Limb (tissue), 2 donors: ENCODE data around the gene AOPEP.
"Not testable (repeated sequence)": the region's sequence is repeated elsewhere in the genome, so short reads cannot be mapped to it uniquely, and the experiment has no call there.

ENCODE experiments used
- DNase-seq, 2 donors: peaks; one replicate each; pipeline ENCODE4 v3.0.0-alpha.2; 2016; ENCODE audit errors: extremely low spot score in 2 of 2

The AOPEP gene

DNA sequence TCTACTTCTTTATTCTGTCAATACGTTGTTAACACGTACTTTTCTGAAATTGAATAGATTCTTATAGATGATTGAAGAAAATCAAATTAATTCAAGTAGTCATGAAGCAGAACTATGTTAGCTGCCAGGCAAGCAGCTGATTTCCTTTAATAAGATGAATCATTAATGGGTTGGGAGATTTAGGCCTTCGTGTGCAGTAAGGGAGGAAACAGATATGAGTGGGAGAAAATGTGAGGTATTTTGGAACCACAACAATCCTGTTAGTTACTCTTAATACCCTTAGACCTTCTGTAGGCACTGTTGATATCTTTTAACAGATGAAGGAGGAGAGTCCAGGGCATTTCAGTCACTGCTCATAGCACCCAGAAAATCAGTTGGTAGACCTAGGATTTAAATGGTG lies 121.0 kb downstream of the AOPEP start:
- DNase-seq: no peak

DNA sequence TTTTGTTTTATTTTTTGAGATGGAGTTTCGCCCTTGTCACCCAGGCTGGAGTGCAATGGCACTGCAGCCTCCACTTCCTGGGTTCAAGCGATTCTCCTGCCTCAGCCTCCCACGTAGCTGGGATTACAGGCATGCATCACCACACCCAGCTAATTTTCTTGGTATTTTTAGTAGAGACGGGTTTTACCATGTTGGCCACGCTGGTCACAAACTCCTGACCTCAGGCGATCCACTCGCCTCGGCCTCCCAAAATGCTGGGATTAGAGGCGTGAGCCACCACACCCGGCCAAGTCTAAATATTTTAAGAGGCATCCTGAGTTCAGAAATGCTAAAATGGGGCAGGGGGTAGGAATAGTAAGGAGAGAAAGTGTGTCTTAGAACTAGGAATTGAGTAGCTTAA lies 122.3 kb downstream of the AOPEP start:
- not testable (repeated sequence) for DNase-seq

DNA sequence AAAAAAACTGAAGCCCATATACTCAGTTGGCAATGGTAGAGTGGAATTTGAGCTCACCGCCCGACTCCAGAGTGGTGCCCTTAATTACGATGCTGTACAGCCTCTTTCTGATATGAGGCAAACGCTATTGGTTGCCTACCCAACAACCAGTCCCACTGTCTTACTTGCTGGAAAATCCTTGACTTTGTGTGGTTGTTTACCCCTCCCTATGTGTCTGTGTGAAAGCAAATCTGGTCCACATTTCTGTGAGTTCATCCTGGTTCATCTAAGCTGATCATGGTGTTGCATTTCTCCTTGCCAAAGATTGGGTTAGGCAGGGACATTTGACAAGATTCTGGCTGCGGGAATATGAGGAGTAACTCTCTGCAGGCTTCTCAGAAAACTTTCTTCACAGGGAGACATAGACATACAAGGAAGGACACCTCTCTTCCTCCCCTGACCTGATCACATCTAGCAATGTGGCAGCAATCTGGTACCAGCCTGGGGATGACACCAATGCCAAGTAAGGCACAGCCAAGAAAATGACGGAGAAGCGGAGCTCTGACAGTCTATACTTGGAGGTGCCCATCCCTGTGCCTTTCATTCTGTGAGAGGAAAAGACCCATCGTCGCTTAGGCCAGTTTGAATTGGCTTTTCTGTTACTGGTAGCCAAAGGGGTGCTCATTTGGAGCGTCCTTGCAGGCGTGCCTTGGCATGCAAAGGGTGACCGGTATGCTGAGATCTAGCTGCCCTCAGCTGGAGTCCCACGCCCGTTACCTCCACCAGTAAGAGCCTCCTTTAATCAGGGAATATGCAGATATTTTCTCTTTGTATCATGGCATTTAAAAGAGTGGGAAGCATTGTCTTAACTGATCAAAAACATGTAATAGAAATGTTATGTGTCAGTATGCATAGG lies 124.3 kb downstream of the AOPEP start:
- DNase-seq: no peak

DNA sequence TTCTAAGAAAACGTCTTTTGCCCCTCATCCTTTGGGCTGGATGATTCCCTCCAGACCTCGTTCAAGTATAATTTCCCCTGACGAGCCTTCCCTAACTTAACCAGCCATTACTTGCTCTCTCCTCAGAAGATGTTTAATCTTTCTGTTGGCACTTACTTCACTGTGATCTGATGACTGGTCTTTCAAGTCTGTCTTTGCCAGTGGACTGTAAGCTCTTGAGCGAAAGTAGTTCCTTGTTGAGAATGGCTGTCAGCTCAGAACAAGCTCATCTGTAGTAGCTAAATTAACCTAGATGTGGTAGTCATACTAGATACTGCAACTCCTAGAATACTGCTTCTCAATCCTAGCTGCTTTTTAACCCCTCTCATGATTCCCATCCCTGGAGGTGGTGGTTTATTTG lies 125.0 kb downstream of the AOPEP start:
- DNase-seq: no peak

DNA sequence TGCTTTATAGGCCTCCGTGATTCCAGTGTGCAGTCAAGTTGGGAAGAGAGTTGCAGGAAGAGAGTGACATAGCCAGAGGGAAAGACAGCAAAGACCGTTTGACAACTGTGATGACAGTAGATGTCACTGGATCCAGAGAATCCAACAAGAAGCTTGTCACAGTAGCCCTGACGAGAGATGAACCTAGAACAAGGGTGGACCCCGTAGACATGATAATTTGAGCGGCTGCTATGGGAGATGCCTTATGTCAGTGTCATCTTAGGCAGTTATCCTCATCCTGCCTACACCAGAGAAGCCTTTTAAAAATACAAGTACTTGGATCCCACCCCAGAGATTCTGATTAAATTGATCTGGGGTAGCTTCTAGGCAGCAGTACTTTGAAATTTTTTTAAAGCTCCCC lies 125.4 kb downstream of the AOPEP start:
- DNase-seq: no peak

DNA sequence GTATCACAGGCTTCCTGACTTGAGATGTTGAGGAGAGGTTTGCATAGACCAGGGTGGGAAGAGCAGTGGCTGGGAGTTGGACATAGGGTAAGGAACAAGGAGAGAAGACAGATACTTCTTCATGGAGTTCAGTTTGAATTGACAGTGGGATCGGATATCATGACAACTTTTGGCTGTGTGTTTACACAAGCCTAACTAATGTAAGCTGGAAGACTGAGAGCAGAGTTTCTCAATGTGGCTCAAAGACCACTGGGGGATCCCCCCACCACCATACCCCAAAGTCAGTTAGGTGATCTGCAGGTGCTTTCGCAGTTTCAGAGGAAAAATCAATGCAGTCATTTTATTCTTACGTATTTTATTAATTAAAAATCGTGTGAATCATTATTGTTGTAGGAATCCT lies 125.9 kb downstream of the AOPEP start:
- no peak for DNase-seq

DNA sequence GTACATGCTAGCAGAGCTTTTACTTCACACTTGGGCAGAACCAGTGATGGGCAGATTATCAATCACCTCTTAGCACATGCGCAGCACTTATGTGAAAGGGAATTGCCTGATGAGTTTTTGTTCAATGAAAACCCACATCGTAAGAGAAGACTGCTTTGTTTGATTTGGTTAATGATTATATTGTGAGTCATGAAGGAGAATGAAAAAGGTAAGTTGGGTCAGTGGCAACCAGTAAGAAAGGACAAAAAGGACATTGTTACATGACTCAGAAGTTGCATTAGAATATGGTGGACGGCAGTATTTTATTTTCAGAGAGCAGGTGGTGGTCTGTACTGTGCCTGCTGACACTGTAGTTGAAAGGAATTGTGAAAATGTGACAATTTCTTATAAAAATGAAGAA lies 127.4 kb downstream of the AOPEP start:
- DNase-seq: no peak

DNA sequence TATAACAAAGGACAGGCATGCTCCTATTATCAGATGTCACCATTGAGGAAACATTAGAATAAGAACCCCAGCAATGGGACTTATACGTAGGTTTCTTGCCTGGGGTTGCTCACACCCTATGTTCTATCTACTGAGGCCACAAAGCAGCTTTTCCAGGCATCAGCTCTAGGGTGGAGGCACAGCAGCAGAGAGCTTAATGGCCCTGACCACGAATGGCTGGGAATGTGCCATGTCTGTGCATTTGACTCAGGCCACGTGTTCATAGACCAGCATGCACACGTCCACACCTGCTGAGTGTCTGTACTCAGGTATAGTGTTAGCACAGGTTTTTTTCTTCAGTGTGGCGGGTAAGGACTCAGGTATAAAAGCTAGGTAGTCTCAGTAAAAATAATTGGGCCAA lies 129.4 kb downstream of the AOPEP start:
- no peak for DNase-seq

DNA sequence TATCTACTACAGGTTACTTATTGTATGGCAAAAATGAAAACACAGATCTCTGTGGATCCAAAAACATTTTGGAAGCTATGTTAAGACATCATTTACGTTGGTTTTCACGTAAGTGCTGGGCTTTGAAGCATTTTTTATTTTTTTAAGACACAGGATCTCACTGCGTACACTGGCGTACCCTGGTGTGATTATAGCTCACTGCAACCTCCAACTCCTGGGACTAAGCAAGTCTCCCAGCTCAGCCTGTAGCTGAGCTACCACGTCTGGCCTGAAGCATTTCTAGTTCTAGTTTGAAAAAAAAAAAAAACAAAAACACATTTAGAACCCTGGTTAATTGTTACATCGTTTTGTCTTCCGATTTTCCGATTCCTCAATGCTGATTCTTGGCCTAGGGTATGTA lies 131.3 kb downstream of the AOPEP start:
- DNase-seq: no peak

DNA sequence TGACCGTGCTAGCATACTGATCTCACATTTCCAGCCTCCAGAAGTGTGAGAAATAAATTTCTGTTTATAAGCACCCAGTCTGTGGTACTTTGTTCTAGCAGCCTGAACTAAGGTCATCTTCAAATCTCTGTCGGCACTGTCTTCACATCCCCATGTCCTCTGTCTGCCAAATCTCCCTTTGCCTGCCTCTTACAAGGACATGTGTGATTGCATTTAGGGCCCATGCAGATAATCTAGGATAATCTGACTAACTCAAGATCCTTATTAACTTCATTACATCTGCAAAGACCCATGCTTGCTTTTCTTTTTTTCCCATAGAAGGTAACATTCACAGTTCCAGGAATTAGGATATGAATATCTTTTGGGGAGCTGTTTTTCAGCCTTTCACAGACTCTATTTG lies 132.7 kb downstream of the AOPEP start:
- no peak for DNase-seq

DNA sequence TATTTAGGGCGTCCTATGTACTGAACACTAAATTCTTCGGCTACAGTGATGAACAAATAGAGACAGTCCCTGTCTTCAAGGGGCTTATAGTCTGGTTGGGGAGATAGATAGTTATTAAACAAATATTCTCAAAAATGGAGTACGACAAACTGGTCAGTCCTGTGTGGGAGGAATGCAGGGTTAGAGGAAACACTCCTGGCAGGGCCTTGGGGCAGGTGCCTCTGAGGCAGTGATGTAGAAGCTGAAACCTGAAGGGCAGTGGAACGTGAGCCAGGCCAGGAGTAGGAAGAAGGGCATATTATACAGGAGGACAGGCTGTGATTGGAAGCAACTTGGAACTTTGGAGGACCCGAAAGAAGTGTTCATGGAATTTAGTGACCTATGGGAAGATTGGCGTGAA lies 133.4 kb downstream of the AOPEP start:
- DNase-seq: no peak

DNA sequence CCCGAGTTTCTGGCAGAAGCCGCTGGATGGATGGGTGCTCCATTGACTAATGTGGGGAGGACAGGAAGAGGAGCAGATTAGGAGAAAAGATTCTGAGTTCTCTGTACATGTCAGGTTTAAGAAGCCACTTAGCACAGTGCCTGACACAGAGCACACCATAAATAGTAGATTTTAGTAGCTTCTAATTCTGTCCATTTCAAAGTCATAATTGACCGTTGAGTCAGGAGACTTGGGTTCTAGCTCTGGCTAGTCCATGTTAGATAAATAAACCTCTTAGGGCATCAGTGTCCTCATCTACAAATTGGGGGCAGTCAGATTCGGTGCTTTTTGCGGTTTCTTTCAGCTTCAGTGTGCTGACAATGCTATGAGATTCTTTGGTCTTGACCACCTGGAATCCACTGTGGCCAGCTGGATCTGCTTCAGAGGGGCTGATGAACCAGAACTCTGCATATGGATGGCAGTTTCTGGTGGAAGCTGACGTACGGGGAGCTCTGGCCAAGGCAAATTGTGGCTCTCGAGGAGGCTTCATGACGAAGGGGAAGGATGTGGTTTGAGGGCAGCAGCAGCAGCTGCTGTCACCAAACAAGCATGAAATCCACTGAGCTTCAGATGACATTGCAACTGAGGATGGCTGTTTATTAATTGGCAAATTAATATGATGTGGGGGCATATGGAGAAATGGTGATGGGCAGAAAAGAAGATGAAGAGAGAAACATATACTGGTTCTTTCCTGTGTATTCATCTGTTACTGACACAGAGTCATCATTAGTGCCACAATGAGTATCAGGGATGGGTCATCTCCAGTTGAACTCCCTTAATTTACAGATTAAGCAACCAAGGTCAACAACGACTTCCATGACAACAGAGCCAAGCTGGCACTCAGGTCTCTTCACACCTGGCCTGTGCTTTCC lies 134.4 kb downstream of the AOPEP start:
- DNase-seq: no peak

DNA sequence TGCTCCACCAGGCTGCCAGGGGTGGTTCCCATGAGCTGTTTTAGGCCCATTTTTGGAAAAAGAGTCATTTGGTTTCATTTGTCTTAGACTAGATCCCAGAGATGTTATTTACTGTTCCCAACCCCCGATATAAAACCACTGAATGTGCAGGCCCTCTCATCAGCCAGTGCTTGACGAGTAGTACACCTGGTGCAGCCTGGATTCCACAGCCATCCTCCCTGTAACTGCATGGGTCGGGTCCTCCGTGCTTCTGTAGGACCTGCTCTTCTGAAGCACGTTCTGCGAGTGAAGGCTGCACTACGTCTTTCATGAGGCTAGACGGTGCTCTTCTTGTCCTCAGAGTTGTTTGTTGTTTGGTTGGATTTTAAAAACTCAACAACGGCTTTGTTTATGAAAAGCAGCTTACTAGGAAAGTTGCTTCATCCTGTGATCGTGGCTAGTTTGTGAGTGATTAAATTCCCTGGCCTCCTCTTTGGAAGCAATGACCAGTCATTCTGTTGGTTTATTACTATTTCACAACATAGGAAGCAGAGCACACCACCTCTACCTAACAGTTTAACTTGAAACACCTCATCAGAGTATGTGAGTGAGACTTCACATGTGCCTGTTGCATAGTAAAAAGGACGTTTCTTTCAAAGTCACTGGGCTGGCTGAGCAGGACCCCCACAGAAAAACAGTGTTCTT lies 135.2 kb downstream of the AOPEP start:
- DNase-seq: no peak

DNA sequence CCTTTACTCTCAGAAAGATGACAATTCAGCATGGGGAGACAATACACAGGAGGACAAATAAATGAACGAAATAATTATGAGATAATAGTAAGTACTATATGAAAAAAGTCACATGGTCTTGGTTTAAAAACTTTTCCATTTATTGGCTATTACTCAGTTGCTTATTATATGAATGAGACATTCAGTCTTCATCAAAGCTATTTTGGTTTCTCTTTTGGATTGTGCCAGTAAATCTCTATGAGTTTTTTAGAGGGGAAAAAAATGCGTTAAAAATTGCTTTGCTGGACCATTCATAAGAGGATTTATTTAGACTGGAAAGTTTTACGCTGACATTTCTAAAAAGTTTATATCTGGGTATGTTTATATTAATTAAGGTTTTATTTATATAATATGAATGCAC lies 137.7 kb downstream of the AOPEP start:
- peak in 1 of 2 donors; percentile 62 for DNase-seq

DNA sequence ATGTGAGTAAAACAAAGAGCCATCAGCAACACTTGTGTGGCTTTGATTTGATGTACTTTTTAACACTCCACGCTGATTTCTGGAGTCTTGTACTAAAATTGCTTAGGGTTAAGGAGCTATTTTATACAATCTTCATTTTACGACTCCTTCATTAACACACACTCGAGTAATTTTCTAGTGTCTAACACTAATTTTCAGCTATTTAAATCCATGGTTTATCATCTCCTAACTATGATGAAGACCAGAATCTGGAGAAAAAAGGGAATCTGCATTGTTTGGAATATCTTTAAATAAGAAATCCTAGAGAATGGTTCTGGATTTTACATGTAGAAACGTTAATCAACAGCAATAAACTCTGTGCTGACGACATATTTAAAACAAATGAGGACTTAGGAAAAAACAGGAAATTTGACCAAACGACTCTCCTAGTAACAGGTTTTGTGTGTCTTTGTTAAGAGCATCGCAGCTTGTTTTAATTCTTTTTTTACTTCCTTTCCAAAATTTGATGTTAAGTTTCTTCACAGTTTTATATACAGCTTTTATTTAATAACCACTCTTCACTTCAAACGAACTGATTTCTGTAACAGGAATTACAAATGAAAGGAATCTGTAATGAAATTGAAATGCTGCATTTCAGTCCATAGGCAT lies 138.5 kb downstream of the AOPEP start:
- DNase-seq: no peak

DNA sequence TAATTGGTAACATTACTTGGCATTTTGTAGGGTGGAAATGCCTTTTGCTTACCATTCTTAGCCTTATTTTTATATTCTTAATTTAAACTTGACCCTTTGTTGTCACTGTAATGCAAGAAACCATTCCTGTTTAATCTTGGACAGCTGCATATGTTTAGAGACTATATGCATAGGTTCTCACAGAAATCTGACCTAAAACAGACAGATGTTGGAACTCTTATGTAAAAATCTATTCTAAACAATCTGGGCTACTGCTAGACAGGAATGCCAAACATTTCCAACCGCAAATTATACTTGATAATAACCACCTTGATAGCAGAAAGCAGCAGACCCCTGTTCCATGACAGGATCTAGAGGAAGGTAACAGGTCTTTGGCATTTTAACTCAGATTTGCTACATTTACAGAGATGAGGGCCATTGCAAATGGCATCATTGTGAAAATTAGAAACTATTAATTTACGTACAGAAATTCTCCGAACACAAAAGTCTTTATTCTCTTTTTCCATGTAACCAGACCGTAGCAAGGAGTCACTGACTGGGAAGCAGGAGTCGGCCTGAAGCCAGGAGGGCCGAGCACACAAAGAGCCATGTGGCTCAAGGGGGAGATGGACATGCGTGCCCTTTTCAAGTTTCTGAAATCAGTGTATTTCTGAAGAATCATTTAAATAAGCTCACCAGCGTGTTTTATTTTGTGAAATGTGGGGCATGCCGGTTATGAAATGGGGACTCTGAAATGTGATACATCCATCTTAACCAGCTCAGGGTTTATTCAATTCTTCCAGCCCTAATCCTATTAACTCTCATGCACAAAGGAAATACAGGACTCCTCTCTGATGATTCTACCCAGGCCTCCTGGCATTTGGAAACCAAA lies 139.3 kb downstream of the AOPEP start:
- DNase-seq: peak; percentile 51 to 59

DNA sequence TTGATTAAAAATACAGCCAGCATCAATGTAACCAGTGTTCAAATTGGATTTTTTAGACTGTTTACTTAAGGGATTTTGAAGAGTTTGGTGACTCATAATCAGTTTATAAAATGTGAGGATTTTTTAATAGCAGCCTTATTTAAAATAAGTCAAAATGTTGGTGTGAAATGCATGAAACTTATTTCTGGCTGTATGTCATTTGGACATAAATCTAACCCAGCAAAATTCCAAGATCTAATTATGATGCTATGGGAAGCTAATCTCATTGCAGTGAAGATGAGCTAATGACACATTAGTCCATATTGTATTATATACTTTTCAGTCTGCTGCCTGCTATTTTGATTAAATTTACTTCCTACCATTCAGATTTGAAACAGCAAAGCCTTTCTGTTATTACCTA lies 140.3 kb downstream of the AOPEP start:
- DNase-seq: no peak

DNA sequence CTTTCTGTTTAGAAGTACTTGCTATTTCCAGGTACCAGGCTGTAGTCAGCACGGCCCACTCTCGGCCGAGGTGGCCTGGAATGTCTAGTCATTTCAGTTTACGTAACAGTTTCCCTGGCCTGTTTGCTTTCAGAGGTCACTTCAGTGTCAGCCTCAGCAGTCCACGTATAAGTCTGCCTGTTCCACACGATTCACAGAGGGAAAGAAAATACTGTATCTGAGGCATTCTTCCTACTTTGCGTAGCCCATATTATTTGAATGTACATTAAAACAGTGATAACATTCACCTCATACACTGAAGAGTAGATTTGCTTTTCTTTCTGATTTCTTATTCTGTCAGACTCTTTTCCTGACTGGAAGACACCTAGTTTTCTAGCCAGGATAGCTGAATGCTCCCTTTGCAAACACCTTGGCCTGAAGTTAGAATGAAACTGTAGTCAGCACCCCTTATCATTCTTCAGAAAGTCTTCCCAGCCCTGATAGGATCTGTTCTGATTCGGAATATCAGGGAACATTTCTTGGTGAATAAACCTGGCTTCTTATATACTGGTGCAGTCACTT lies 140.9 kb downstream of the AOPEP start:
- peak; percentile 28 to 47 for DNase-seq

DNA sequence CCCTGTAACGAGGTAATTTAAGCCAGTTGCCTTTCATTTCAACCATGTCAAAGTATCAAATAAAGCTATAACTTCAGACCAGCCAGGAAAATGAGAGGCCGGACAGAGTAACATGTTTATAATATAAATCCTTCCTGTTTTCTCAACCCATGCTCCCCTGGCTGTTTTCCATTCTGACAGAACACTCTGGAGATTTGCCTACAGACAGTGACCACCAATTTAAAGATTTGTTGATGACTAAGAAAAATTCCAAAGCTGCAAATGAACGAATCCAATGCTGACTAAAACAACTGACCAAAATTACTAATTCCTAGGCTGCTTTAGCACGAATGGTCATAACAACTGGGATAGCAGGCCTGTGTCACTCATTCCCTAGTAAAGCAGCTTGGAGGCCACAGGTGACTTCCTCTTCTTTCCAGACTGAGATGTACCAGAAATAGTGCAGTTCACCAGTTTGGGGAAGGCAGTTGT lies 141.4 kb downstream of the AOPEP start:
- DNase-seq: no peak

DNA sequence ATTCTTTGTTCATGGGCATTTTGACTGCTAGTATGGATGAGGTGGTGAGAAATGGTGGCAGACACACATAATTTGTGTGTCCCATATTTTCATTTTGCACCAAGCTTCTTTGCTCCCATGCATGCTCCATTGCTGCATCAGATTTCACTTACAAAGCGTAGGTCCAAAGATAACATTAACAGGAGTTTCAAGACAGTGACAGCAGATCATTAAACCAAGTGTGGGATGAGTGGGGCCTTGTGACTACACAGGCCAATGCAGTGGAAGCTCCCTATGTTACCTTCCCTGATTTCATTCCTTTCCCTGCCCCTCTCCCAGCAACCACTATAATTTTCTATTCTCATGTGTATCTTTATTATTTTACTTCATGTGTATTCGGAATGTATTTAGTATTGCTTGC lies 142.0 kb downstream of the AOPEP start:
- DNase-seq: no peak
